ENCODE results near the gene NOS1. TPM values are rescaled to one million over a fixed set of nuclear protein-coding genes. Genes with fewer than 3 reads are reported as not detected.

The NOS1 gene
- total RNA-seq, 1 donor from 2014 or later = 0.26 TPM

GRCh38 chr12:117235261-117235660 is 126.2 kb downstream of the NOS1 start:
- TF ChIP-seq CTCF (IDR thresholded peaks at IDR 0.05; ENCODE audit: insufficient read depth, low read length, severe bottlenecking) = no peak
- H3K4me3 ChIP-seq (ENCODE audit: low read depth, low read length) = no peak overlapping the region

GRCh38 chr12:117234441-117234840 is 127.0 kb downstream of the NOS1 start:
- Histone ChIP-seq H3K27me3 (ENCODE audit: control insufficient read depth, insufficient read depth, low read length) (no peaks in the 10 kb centered on the region), H3K36me3 (ENCODE audit: control insufficient read depth, insufficient read depth, low read length) (no peaks in the 10 kb centered on the region), H3K4me3 (ENCODE audit: low read depth, low read length) (no peak overlapping the region)
- FAIRE-seq (no peak), DNase-seq (ENCODE audit: low read depth) (no peak)
- no peak for TF ChIP-seq CTCF (IDR thresholded peaks at IDR 0.05; ENCODE audit: insufficient read depth, low read length, severe bottlenecking)

More at GRCh38 chr12:117235261-117235660, 126.2 kb downstream of the NOS1 start:
- no peak for FAIRE-seq
- Histone ChIP-seq H3K36me3 (ENCODE audit: control insufficient read depth, insufficient read depth, low read length) (no peaks in the 10 kb centered on the region), H3K27me3 (ENCODE audit: control insufficient read depth, insufficient read depth, low read length) (no peaks in the 10 kb centered on the region)
- DNase-seq (ENCODE audit: low read depth) = no peak

- DNase-seq (ENCODE audit: low read depth) (no peak), FAIRE-seq (peak; percentile 7)
- Histone ChIP-seq H3K27me3 (ENCODE audit: control insufficient read depth, insufficient read depth, low read length) (no peaks in the 10 kb centered on the region), H3K4me3 (ENCODE audit: low read depth, low read length) (no peak overlapping the region), H3K36me3 (ENCODE audit: control insufficient read depth, insufficient read depth, low read length) (no peaks in the 10 kb centered on the region)
- no peak for TF ChIP-seq CTCF (IDR thresholded peaks at IDR 0.05; ENCODE audit: insufficient read depth, low read length, severe bottlenecking)
These were observed 129.7 kb downstream of the NOS1 start for GRCh38 chr12:117231750-117232149.

- DNase-seq (ENCODE audit: low read depth) (peak; percentile 20), FAIRE-seq (peak; percentile 96)
- TF ChIP-seq CTCF (IDR thresholded peaks at IDR 0.05; ENCODE audit: insufficient read depth, low read length, severe bottlenecking) = no peak
- H3K27me3 ChIP-seq (ENCODE audit: control insufficient read depth, insufficient read depth, low read length) = no peaks in the 10 kb centered on the region
- no peak overlapping the region for H3K4me3 ChIP-seq (ENCODE audit: low read depth, low read length)
- no peaks in the 10 kb centered on the region for H3K36me3 ChIP-seq (ENCODE audit: control insufficient read depth, insufficient read depth, low read length)
These were observed 133.2 kb downstream of the NOS1 start for GRCh38 chr12:117228239-117228638.

- Histone ChIP-seq H3K27me3 (ENCODE audit: control insufficient read depth, insufficient read depth, low read length) (no peaks in the 10 kb centered on the region), H3K36me3 (ENCODE audit: control insufficient read depth, insufficient read depth, low read length) (no peaks in the 10 kb centered on the region), H3K4me3 (ENCODE audit: low read depth, low read length) (no peak overlapping the region)
- DNase-seq (ENCODE audit: low read depth) = no peak
- no peak for FAIRE-seq
- no peak for TF ChIP-seq CTCF (IDR thresholded peaks at IDR 0.05; ENCODE audit: insufficient read depth, low read length, severe bottlenecking)
These were observed 134.3 kb downstream of the NOS1 start for GRCh38 chr12:117227000-117227653.

GRCh38 chr12:117226505-117226904 is 134.9 kb downstream of the NOS1 start:
- no peak overlapping the region for H3K4me3 ChIP-seq (ENCODE audit: low read depth, low read length)
- H3K36me3 ChIP-seq (ENCODE audit: control insufficient read depth, insufficient read depth, low read length) = no peaks in the 10 kb centered on the region
- DNase-seq (ENCODE audit: low read depth) = no peak
- no peaks in the 10 kb centered on the region for H3K27me3 ChIP-seq (ENCODE audit: control insufficient read depth, insufficient read depth, low read length)
- TF ChIP-seq CTCF (IDR thresholded peaks at IDR 0.05; ENCODE audit: insufficient read depth, low read length, severe bottlenecking) = no peak
- no peak for FAIRE-seq
